Measurements from ENCODE around the gene OR6S1.

Gene OR6S1

DNA sequence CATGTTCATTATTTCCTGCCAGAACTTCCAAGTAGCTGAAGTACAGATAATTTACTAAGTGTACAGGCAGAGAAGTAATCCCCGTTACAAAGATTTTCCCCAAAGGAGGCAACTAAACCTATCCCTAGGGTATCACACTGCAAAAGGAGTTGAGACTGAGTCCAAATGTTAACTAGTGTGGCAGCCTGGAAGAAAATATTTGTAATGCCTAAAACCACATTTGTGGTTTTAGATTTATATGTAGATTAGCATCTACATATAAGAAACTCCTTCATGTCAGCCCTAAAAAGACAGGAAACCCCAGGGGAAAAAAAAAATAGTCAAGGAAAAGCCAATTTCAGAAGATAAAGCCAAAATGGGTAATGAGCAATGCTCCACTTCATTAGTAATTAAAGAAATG is 48.9 kb downstream of the OR6S1 start:
- no peak overlapping the region for H3K4me3 ChIP-seq (replicated peaks; ENCODE audit: low read depth, low read length)
- H3K27me3 ChIP-seq (replicated peaks; ENCODE audit: control insufficient read depth, insufficient read depth, low read length) = peaks cover 1% of the 10 kb centered on the region
- DNase-seq (ENCODE audit: extremely low read depth, insufficient read length) = no peak
- TF ChIP-seq, protein P1, sequence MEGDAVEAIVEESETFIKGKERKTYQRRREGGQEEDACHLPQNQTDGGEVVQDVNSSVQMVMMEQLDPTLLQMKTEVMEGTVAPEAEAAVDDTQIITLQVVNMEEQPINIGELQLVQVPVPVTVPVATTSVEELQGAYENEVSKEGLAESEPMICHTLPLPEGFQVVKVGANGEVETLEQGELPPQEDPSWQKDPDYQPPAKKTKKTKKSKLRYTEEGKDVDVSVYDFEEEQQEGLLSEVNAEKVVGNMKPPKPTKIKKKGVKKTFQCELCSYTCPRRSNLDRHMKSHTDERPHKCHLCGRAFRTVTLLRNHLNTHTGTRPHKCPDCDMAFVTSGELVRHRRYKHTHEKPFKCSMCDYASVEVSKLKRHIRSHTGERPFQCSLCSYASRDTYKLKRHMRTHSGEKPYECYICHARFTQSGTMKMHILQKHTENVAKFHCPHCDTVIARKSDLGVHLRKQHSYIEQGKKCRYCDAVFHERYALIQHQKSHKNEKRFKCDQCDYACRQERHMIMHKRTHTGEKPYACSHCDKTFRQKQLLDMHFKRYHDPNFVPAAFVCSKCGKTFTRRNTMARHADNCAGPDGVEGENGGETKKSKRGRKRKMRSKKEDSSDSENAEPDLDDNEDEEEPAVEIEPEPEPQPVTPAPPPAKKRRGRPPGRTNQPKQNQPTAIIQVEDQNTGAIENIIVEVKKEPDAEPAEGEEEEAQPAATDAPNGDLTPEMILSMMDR (IDR thresholded peaks at IDR 0.05; ENCODE audit: insufficient read depth, low read length, poor library complexity, severe bottlenecking) = no peak
- H3K36me3 ChIP-seq (ENCODE audit: control insufficient read depth, insufficient read depth, low read length) = no peaks in the 10 kb centered on the region

DNA sequence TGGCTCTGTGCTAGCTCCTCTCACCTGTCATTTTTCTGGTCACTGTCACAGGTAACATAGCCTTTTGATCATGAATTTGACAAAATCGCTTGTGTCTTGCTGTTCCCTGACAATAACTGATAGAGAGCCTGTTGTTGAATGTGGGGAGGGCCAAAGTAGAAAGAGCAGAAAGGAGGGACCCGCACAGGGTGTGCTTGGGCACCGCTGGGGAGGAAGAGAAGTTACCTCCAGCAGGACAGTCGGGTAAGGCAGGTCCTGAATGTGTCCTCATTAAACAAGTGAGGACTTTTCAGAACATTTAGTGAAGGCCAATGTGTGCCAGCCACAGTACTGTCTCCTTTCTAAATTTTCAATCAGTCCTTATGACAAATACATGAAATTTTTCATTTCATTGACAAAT is 50.3 kb downstream of the OR6S1 start, which contains the start of gene RNASE12:
Gene RNASE12, minus strand, starts transcription at position 142 of the 400 bp plus-strand sequence. CDS start 653 bp downstream, outside the sequence.
- Histone ChIP-seq H3K4me3 (replicated peaks; ENCODE audit: low read depth, low read length) (no peak within 1 kb of the TSS), H3K27me3 (replicated peaks; ENCODE audit: control insufficient read depth, insufficient read depth, low read length) (peaks cover 1% of the 10 kb centered on the region), H3K36me3 (ENCODE audit: control insufficient read depth, insufficient read depth, low read length) (no peaks in the 10 kb centered on the region)
- DNase-seq (ENCODE audit: extremely low read depth, insufficient read length) = no peak
- TF ChIP-seq, protein P1 (IDR thresholded peaks at IDR 0.05; ENCODE audit: insufficient read depth, low read length, poor library complexity, severe bottlenecking) = no peak
